Small intestine (tissue), 7 donors: Measurements from ENCODE around the gene ZNF440. TPM values are rescaled to one million over a fixed set of nuclear protein-coding genes. Genes with fewer than 3 reads are reported as not detected.

Source experiments
- DNase-seq, 2 donors: peaks; one replicate each; pipeline versions ENCODE4 v3.0.0 to v3.0.0-alpha.2; 2013
- FAIRE-seq: peaks from 2 replicates; lab custom pipeline; 2012; peaks lifted over from hg19 to GRCh38; lab: Jason Lieb, UNC
- H3K27ac ChIP-seq, 3 donors: one replicate each; pipeline ENCODE4 v1.5.1; 2013; ENCODE audit warnings: low read length in 2 of 3, mild to moderate bottlenecking in 2 of 3, control low read depth in 1 of 3, inconsistent platforms in 1 of 3, low read depth in 1 of 3, moderate library complexity in 1 of 3
- H3K27me3 ChIP-seq, 3 donors: one replicate each; pipeline ENCODE4 v1.6.1; 2013; ENCODE audit warnings: low read length in 3 of 3, inconsistent platforms in 1 of 3; ENCODE audit not compliant: control insufficient read depth in 3 of 3, insufficient read depth in 3 of 3
- H3K36me3 ChIP-seq, 3 donors: one replicate each; pipeline ENCODE4 v1.6.1; 2013; ENCODE audit warnings: low read length in 3 of 3, inconsistent platforms in 1 of 3, low read depth in 1 of 3, mild to moderate bottlenecking in 1 of 3, moderate library complexity in 1 of 3; ENCODE audit not compliant: control insufficient read depth in 3 of 3, insufficient read depth in 2 of 3
- H3K4me1 ChIP-seq, 3 donors: one replicate each; pipeline ENCODE4 v1.6.1; 2013; ENCODE audit warnings: low read length in 2 of 3, inconsistent platforms in 1 of 3, low read depth in 1 of 3, mild to moderate bottlenecking in 1 of 3, moderate library complexity in 1 of 3; ENCODE audit not compliant: control insufficient read depth in 3 of 3, insufficient read depth in 2 of 3
- H3K4me3 ChIP-seq, 3 donors: one replicate each; pipeline ENCODE4 v1.5.1; 2013; ENCODE audit warnings: low read length in 3 of 3, control low read depth in 1 of 3, inconsistent platforms in 1 of 3, low read depth in 1 of 3, mild to moderate bottlenecking in 1 of 3, moderate library complexity in 1 of 3
- H3K9me3 ChIP-seq, 2 donors: one replicate each; pipeline ENCODE4 v1.6.1; 2013; ENCODE audit warnings: low read depth in 1 of 2, low read length in 1 of 2; ENCODE audit not compliant: control insufficient read depth in 2 of 2, insufficient read depth in 1 of 2
- WGBS, 3 donors: extraction: QIAGEN DNeasy Blood & Tissue Kit; methylation state at CpG; one replicate each; pipeline ENCODE4 v1.1.7; 2013; 5-methylcytosine and 5-hydroxymethylcytosine counted together
- polyA plus RNA-seq, 4 donors: library from polyadenylated mRNA; stranded (reverse) in 3 of 4; unstranded in 1 of 4; fragments of 200-250 nt in 3 of 4; fragments of 120-200 nt in 1 of 4; gene quantifications; one replicate each; pipeline versions ENCODE4 v1.2.1 to v1.2.3, GENCODE V29; 2013
- donor health status: healthy with polysubstance abuse.
- donor health status: control.
- donor health status: control.
- donor health status: Bipolar disorder and iron deficiency.
- donor health status: healthy.

Gene ZNF440
- polyA plus RNA-seq, 4 donors = 3.5 to 18.0 (median 7.4) TPM

DNA sequence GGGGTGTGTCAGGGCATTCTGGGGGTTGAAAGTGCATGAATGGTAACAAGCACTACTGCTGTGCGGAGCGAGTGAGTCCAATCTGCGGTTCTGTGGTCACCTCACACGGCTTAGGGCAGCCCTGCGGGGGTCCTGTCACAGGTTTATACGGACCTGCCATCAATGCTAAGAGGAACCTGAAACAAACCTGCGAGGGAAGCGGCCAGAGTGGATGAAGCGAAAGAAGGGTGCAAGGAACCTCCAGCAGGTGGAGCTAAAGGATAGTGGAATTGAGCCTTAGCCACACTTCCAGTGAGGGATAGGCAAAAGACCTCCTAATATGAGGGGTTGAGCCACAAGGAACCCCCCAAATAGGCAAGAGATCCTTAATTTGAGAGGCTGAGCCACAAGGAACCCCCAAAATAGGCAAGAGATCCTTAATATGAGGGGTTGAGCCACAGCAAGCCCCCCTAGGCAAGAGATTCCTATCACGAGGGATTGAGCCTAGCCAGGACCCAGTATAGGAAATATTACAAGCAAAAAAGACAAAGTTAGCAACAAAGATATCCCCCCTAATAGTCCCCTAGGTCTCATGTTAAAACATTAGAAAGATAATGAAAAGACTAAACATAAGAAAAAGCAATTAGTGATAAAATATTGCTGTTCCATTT lies 67.2 kb downstream of the ZNF440 start:
- no peak overlapping the region for H3K27ac ChIP-seq
- H3K27me3 ChIP-seq = no peaks in the 10 kb centered on the region
- WGBS, 3 donors = 13 to 19% (median 16%) methylated on average over 10 of the region's 10 CpGs
- H3K4me1 ChIP-seq = no peaks in the 10 kb centered on the region
- FAIRE-seq (no peak), DNase-seq (peak; percentile 73 to 83)
- H3K36me3 ChIP-seq = no peaks in the 10 kb centered on the region
- no peak overlapping the region for H3K4me3 ChIP-seq
- H3K9me3 ChIP-seq = peaks cover 2 to 21% of the 10 kb centered on the region in 2 donors

DNA sequence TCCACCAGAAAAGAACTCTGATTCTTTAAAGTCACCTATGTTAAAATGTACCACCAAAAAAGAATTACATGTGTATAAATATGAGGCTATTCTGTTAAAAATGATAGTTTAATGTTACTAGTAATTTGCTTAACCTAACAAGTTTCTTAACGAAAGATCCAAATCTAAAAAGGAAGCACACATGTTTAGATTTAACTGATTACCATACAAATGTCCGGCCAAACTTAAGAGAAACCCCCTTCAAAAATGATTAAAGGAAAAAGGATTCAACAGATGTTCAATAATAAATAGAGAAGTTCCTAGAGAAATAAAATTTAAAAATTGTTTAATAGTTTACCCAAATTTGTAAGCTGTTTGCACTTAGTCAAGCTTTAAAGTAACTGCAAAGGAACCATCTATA lies 68.5 kb downstream of the ZNF440 start:
- Histone ChIP-seq H3K27me3 (no peaks in the 10 kb centered on the region), H3K9me3 (peaks cover 2 to 28% of the 10 kb centered on the region in 2 donors), H3K4me1 (peaks cover 0 to 5% (median 0%) of the 10 kb centered on the region in 3 donors), H3K27ac (no peak overlapping the region), H3K36me3 (no peaks in the 10 kb centered on the region), H3K4me3 (no peak overlapping the region)
- WGBS, 3 donors = 56 to 88% (median 67%) methylated on average over 2 of the region's 2 CpGs
- FAIRE-seq (no peak), DNase-seq (no peak)

Other genes starting within 250 kb of the ZNF440 start
- 100 to 1,000 TPM in 1 of 4 donors, 10 to 100 TPM in 3; 22.8 to 195 (median 33.3) TPM for gene ACP5, start 236.6 kb upstream of the ZNF440 start, polyA plus RNA-seq
- gene ZNF627, start 216.8 kb upstream of the ZNF440 start, polyA plus RNA-seq = 10 to 100 TPM in 1 of 4 donors, 1 to 10 TPM in 3; 3.8 to 15.7 (median 6.0) TPM
- 10 to 100 TPM in 1 of 4 donors, 1 to 10 TPM in 3; 3.8 to 10.1 (median 6.5) TPM for gene ZNF823, start 75.3 kb upstream of the ZNF440 start, polyA plus RNA-seq
- gene ZNF441, start 47.3 kb upstream of the ZNF440 start, polyA plus RNA-seq = 1 to 10 TPM; 1.4 to 7.5 (median 2.1) TPM
- 1 to 10 TPM in 2 of 4 donors, under 1 TPM in 2; 0.45 to 1.9 (median 0.96) TPM for gene ZNF491, start 15.8 kb upstream of the ZNF440 start, polyA plus RNA-seq
- gene ZNF439, start 34.5 kb downstream of the ZNF440 start, polyA plus RNA-seq = 1 to 10 TPM; 1.1 to 8.0 (median 4.2) TPM
- gene ZNF69, start 73.5 kb downstream of the ZNF440 start, polyA plus RNA-seq = 10 to 100 TPM in 1 of 4 donors, 1 to 10 TPM in 3; 1.4 to 30.4 (median 3.9) TPM
- gene ZNF700, start 110.8 kb downstream of the ZNF440 start, polyA plus RNA-seq = 10 to 100 TPM in 3 of 4 donors, 1 to 10 TPM in 1; 7.3 to 24.6 (median 15.6) TPM
- 1 to 10 TPM; 1.9 to 5.1 (median 3.5) TPM for gene ZNF763, start 150.8 kb downstream of the ZNF440 start, polyA plus RNA-seq
- gene ZNF433, start 221.4 kb downstream of the ZNF440 start, polyA plus RNA-seq = 1 to 10 TPM in 2 of 4 donors, under 1 TPM in 2; 0.22 to 7.0 (median 0.96) TPM
- under 1 TPM in 2 of 4 donors, not detected in 2; 0.15 to 0.50 TPM for gene ZNF878, start 238.7 kb downstream of the ZNF440 start, polyA plus RNA-seq